Measurements from ENCODE around the gene GARNL3. TPM values are rescaled to one million over a fixed set of nuclear protein-coding genes. Genes with fewer than 3 reads are reported as not detected.

The GARNL3 gene
- total RNA-seq, 2 experiments from 2014 or later = 3.8 to 4.2 TPM

GRCh38 chr9:127370672-127371648, 106.4 kb downstream of the GARNL3 start:
- Mint-ChIP-seq H3K36me3 (ENCODE audit: low read depth) (no peaks in the 10 kb centered on the region), H3K4me3 (no peak overlapping the region), H3K9me3 (no peaks in the 10 kb centered on the region), H3K27me3 (peaks cover 61% of the 10 kb centered on the region), H3K4me1 (ENCODE audit: low read depth) (no peaks in the 10 kb centered on the region), H3K27ac (no peak overlapping the region)
- intact Hi-C loops (cut with micrococcal nuclease) = no loop called here
- ChIA-PET POLR2A (no interaction called here), CTCF (interaction anchor here (0.7 kb wide), 1 partner anchor 14 kb away, joined by 3 read pairs; no protein-coding TSS in a partner anchor)
- no peak for DNase-seq
- no peak for TF ChIP-seq CTCF (IDR thresholded peaks at IDR 0.05)
- no peak for ATAC-seq

GRCh38 chr9:127380479-127380878, 115.9 kb downstream of the GARNL3 start:
- Mint-ChIP-seq H3K4me1 (ENCODE audit: low read depth) (no peaks in the 10 kb centered on the region), H3K9me3 (peaks cover 6% of the 10 kb centered on the region), H3K36me3 (ENCODE audit: low read depth) (no peaks in the 10 kb centered on the region), H3K27ac (no peak overlapping the region), H3K27me3 (peaks cover 46% of the 10 kb centered on the region), H3K4me3 (no peak overlapping the region)
- POLR2A ChIA-PET = no interaction called here
- ATAC-seq = no peak
- CTCF ChIA-PET = interaction anchor here (1.3 kb wide), 1 partner anchor 17 kb away, joined by 3 read pairs; the partner anchor contains the start of gene SLC2A8
- no peak for TF ChIP-seq CTCF (IDR thresholded peaks at IDR 0.05)
- no peak for DNase-seq
- intact Hi-C loops (cut with micrococcal nuclease) = no loop called here

GRCh38 chr9:127382541-127382940, 118.0 kb downstream of the GARNL3 start:
- H3K27ac Mint-ChIP-seq = no peak overlapping the region
- H3K4me1 Mint-ChIP-seq (ENCODE audit: low read depth) = peaks cover 8% of the 10 kb centered on the region
- H3K4me3 Mint-ChIP-seq = no peak overlapping the region
- intact Hi-C loops (cut with micrococcal nuclease) = no loop called here
- no peaks in the 10 kb centered on the region for H3K36me3 Mint-ChIP-seq (ENCODE audit: low read depth)
- TF ChIP-seq CTCF (IDR thresholded peaks at IDR 0.05) = no peak
- H3K27me3 Mint-ChIP-seq = peaks cover 57% of the 10 kb centered on the region
- DNase-seq (no peak), ATAC-seq (no peak)
- POLR2A ChIA-PET = no interaction called here
- peaks cover 6% of the 10 kb centered on the region for H3K9me3 Mint-ChIP-seq
- CTCF ChIA-PET = no interaction called here

GRCh38 chr9:127384016-127384730, 119.6 kb downstream of the GARNL3 start:
- TF ChIP-seq CTCF (IDR thresholded peaks at IDR 0.05) = no peak
- no peaks in the 10 kb centered on the region for H3K36me3 Mint-ChIP-seq (ENCODE audit: low read depth)
- POLR2A ChIA-PET = interaction anchor here (0.6 to 1.0 kb wide), 3 partner anchors 12 to 172 kb away, joined by 3 to 4 read pairs (median 3); no protein-coding TSS in a partner anchor
- peaks cover 23% of the 10 kb centered on the region for H3K4me1 Mint-ChIP-seq (ENCODE audit: low read depth)
- peaks cover 5% of the 10 kb centered on the region for H3K9me3 Mint-ChIP-seq
- CTCF ChIA-PET = no interaction called here
- H3K27me3 Mint-ChIP-seq = peaks cover 54% of the 10 kb centered on the region
- H3K4me3 Mint-ChIP-seq = no peak overlapping the region
- intact Hi-C loops (cut with micrococcal nuclease) = no loop called here
- no peak overlapping the region for H3K27ac Mint-ChIP-seq
- ATAC-seq (no peak), DNase-seq (no peak)
